NCI-H146 treated with DMSO at 0.1 percent for 48 hours (cell line): ENCODE results near the gene CYB561.

Source experiments
- DNase-seq: peaks from one replicate; lab custom pipeline; 2025; ENCODE audit not compliant: unreplicated experiment; lab: John Stamatoyannopoulos, UW

CYB561 gene

GRCh38 chr17:63418540-63418939 lies 27.6 kb downstream of the CYB561 start:
- DNase-seq: no peak

- DNase-seq: no peak
Observed at GRCh38 chr17:63414222-63414621, 31.9 kb downstream of the CYB561 start.

- DNase-seq: no peak
Observed at GRCh38 chr17:63413128-63413527, 33.0 kb downstream of the CYB561 start.

- DNase-seq: no peak
Observed at GRCh38 chr17:63412234-63412633, 33.9 kb downstream of the CYB561 start.

GRCh38 chr17:63407741-63408330 lies 38.3 kb downstream of the CYB561 start:
- no peak for DNase-seq

- peak; percentile 82 for DNase-seq
Observed at GRCh38 chr17:63406689-63407330, 39.3 kb downstream of the CYB561 start.

GRCh38 chr17:63405741-63406261 lies 40.3 kb downstream of the CYB561 start:
- DNase-seq: peak; percentile 26

- DNase-seq: no peak
Observed at GRCh38 chr17:63405020-63405419, 41.1 kb downstream of the CYB561 start.

GRCh38 chr17:63402431-63403212 lies 43.5 kb downstream of the CYB561 start:
- no peak for DNase-seq

- DNase-seq: no peak
Observed at GRCh38 chr17:63399856-63400255, 46.2 kb downstream of the CYB561 start.

- DNase-seq: no peak
Observed at GRCh38 chr17:63399316-63399715, 46.8 kb downstream of the CYB561 start.

- DNase-seq: no peak
Observed at GRCh38 chr17:63398680-63399079, 47.4 kb downstream of the CYB561 start.

GRCh38 chr17:63395075-63395805 lies 50.9 kb downstream of the CYB561 start:
- DNase-seq: no peak

GRCh38 chr17:63390090-63390489 lies 56.0 kb downstream of the CYB561 start:
- no peak for DNase-seq

- no peak for DNase-seq
Observed at GRCh38 chr17:63387656-63388340, 58.3 kb downstream of the CYB561 start.

GRCh38 chr17:63382826-63383225 lies 63.3 kb downstream of the CYB561 start:
- no peak for DNase-seq
